Measurements from ENCODE around the gene LRMDA.

DNA sequence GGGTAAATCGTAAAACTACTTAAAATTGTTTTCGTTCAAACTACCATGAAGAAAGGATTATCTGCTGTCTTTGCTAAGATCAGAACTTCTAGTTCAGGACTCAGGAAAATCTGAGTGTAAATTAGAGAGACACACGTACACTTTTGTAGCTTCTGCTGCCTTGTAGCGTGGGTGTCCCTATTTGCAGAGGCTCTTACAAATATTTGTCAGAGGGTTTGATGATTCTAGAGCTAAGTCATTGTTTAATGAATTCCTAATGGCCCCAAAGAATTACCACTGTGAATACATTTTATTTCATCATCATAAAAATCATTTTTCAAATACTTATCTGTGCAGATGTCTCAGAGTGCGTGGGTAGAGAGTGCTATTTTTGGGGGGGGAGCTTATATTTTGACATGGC is 314.9 kb downstream of the LRMDA start:
- no peak for TF ChIP-seq POLR2A (IDR thresholded peaks at IDR 0.05)
- TF ChIP-seq, protein P1, sequence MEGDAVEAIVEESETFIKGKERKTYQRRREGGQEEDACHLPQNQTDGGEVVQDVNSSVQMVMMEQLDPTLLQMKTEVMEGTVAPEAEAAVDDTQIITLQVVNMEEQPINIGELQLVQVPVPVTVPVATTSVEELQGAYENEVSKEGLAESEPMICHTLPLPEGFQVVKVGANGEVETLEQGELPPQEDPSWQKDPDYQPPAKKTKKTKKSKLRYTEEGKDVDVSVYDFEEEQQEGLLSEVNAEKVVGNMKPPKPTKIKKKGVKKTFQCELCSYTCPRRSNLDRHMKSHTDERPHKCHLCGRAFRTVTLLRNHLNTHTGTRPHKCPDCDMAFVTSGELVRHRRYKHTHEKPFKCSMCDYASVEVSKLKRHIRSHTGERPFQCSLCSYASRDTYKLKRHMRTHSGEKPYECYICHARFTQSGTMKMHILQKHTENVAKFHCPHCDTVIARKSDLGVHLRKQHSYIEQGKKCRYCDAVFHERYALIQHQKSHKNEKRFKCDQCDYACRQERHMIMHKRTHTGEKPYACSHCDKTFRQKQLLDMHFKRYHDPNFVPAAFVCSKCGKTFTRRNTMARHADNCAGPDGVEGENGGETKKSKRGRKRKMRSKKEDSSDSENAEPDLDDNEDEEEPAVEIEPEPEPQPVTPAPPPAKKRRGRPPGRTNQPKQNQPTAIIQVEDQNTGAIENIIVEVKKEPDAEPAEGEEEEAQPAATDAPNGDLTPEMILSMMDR (IDR thresholded peaks at IDR 0.05) = no peak

Measured in transverse colon (tissue), 3 donors.